K562 (cell line): Measurements from ENCODE around the gene RNASET2. TPM values are rescaled to one million over a fixed set of nuclear protein-coding genes. Genes with fewer than 3 reads are reported as not detected.
A peak's percentile ranks its signal among the peaks of the same experiment; 100 is the strongest.

ENCODE experiments used
- BMI1 ChIP-seq: fragments of 150-350 bp; IDR thresholded peaks from 2 replicates; pipeline ENCODE4 v1.6.1; 2014; ENCODE audit warnings: low read length
- ELF2 ChIP-seq: fragments of 250-450 bp; sonication (Bioruptor Pico); IDR thresholded peaks from 2 replicates; pipeline ENCODE4 v1.5.0; 2021; ENCODE audit warnings: mild to moderate bottlenecking
- FOXJ2 ChIP-seq: fragments of 200-800 bp; sonication (Bioruptor generic); IDR thresholded peaks from 2 replicates; pipeline ENCODE4 v1.6.1; 2016; ENCODE audit warnings: missing genetic modification characterization, missing compliant biosample characterization
- NCOA6 ChIP-seq: fragments of 450-650 bp; IDR thresholded peaks from 2 replicates; pipeline ENCODE4 v1.6.1; 2017; ENCODE audit warnings: mild to moderate bottlenecking
- NR2C2 ChIP-seq, 2 experiments: fragments of 200-800 bp in 1 of 2; sonication (Bioruptor generic) in 1 of 2; sonication (generic) in 1 of 2; formaldehyde crosslinking in 1 of 2; IDR thresholded peaks; 2 replicates each; pipeline versions ENCODE4 v1.6.1 to v1.8.0; 2016 to 2022; ENCODE audit warnings: mild to moderate bottlenecking in 1 of 2, missing compliant biosample characterization in 1 of 2, missing genetic modification characterization in 1 of 2, missing genetic modification reagents in 1 of 2
- NRF1 ChIP-seq, 2 experiments: fragments of 450-650 bp; IDR thresholded peaks in 1 of 2; conservative IDR thresholded peaks in 1 of 2; 2 replicates each; pipeline ENCODE4 v1.6.1; 2014; ENCODE audit warnings: mild to moderate bottlenecking in 2 of 2
- POLR2B ChIP-seq: fragments of 450-650 bp; IDR thresholded peaks from 2 replicates; pipeline ENCODE4 v1.6.1; 2018; ENCODE audit warnings: low read depth; ENCODE audit not compliant: partially characterized antibody
- SOX6 ChIP-seq: fragments of 450-650 bp; IDR thresholded peaks from 2 replicates; pipeline ENCODE4 v1.6.1; 2014; ENCODE audit warnings: mild to moderate bottlenecking
- ZNF24 ChIP-seq: fragments of 450-650 bp; IDR thresholded peaks from 2 replicates; pipeline ENCODE4 v1.6.1; 2016
- ZNF384 ChIP-seq: IDR thresholded peaks from 2 replicates; pipeline ENCODE4 v1.6.1; 2012; ENCODE audit warnings: low read depth, low read length, improper control_type of control experiment
- polyA plus RNA-seq, 8 experiments: library from polyadenylated mRNA; depleted of rRNA in 4 of 8; stranded (reverse) in 5 of 8; unstranded in 3 of 8; fragments of >200 nt; fragmentation: Nextera tagmentation in 2 of 8; fragmentation: Illumina TruSeq in 1 of 8; extraction: Ambion mirVana in 2 of 8; extraction: Trizol in 1 of 8; gene quantifications; 2 replicates each; pipeline versions ENCODE4 v1.2.1 to v1.2.3, GENCODE V29; 2011 to 2014; ENCODE audit warnings: inconsistent platforms in 1 of 8, missing spikeins in 1 of 8
- total RNA-seq, 7 experiments: library from RNA; depleted of rRNA in 6 of 7; stranded (reverse); fragments of >200 nt in 6 of 7; fragmentation: Illumina TruSeq in 2 of 7; extraction: Trizol in 2 of 7; gene quantifications; 2 replicates each; pipeline versions ENCODE4 v1.2.1 to v1.2.3, GENCODE V29; 2011 to 2021; ENCODE audit warnings: low replicate concordance in 1 of 7
- TF ChIP-seq, protein P1 (sequence below): fragments of 450-650 bp; IDR thresholded peaks from 2 replicates; pipeline ENCODE4 v1.6.1; 2016; ENCODE audit warnings: low read depth, mild to moderate bottlenecking, moderate library complexity
- TF ChIP-seq, protein P2 (sequence below): fragments of 250-450 bp; sonication (Bioruptor Pico); IDR thresholded peaks from 2 replicates; pipeline ENCODE4 v1.4.0; 2020
- TF ChIP-seq, protein P3 (sequence below): fragments of 200-400 bp; formaldehyde crosslinking; IDR thresholded peaks from 2 replicates; pipeline ENCODE4 v1.6.1; 2017; ENCODE audit warnings: mild to moderate bottlenecking, low read depth, low read length, moderate library complexity

The RNASET2 gene
- total and polyA plus RNA-seq, 9 of the 15 experiments (the other 6 are each of a cell fraction or from before 2014, with no cell fraction given): 7.4 to 141 (median 91.3) TPM

DNA sequence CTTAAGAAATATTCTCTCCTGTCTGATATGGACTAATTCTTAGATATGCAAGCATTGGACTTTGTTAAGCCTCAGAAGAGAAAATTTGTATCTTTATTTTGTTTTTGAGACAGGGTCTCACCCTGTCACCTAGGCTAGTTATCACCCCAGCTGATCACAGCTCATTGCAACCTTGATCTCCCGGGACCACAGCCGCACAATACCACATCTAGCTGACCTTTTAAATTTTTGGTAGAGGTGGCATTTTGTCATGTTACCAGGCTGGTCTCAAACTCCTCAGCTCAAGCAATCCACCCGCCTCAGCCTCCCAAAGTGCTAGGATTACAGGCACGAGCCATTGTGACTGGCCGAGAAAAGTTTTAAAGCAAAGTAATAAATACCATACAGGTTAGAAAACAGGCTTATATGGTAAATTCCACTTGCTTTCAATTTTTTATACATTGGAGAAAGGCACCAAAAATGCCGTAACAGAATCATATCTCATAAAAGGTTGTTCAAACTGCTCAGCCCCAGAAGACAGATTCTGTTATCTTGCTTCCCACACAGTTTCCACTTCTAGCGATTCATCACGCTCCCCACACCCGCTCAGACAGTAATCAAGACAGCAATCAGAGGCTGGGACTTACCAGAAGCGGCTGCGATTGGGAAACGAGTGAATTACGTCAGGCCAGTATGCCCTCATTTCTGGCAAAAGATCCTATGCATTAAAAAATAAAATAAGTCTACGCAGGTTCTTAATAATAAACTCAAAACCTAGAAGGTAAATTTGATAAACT, 13.8 kb downstream of the RNASET2 start (continued):
- TF ChIP-seq NR2C2 (CRISPR knock-in tag; IDR thresholded peaks at IDR 0.05) (no peak), NR2C2 (tag; IDR thresholded peaks at IDR 0.05) (no peak), NRF1 (conservative IDR thresholded peaks at IDR 0.05 in 1 of 2, IDR thresholded peaks at IDR 0.05 in 1 of 2) (peak in 1 of 2 experiments; percentile 33; a peak in 1 of 4 replicates), NCOA6 (no peak), SOX6 (peak; percentile 81), FOXJ2 (tag) (peak; percentile 15; the same call in 1 of the 2 replicates), BMI1 (no peak), ZNF384 (no peak), ELF2 (CRISPR knock-in tag) (no peak), POLR2B (no peak), ZNF24 (0 out of 2 replicates have a peak, but pooled peaks have one; percentile 11)
- TF ChIP-seq, protein P1, sequence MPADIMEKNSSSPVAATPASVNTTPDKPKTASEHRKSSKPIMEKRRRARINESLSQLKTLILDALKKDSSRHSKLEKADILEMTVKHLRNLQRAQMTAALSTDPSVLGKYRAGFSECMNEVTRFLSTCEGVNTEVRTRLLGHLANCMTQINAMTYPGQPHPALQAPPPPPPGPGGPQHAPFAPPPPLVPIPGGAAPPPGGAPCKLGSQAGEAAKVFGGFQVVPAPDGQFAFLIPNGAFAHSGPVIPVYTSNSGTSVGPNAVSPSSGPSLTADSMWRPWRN: peak; percentile 87
- TF ChIP-seq, protein P2, sequence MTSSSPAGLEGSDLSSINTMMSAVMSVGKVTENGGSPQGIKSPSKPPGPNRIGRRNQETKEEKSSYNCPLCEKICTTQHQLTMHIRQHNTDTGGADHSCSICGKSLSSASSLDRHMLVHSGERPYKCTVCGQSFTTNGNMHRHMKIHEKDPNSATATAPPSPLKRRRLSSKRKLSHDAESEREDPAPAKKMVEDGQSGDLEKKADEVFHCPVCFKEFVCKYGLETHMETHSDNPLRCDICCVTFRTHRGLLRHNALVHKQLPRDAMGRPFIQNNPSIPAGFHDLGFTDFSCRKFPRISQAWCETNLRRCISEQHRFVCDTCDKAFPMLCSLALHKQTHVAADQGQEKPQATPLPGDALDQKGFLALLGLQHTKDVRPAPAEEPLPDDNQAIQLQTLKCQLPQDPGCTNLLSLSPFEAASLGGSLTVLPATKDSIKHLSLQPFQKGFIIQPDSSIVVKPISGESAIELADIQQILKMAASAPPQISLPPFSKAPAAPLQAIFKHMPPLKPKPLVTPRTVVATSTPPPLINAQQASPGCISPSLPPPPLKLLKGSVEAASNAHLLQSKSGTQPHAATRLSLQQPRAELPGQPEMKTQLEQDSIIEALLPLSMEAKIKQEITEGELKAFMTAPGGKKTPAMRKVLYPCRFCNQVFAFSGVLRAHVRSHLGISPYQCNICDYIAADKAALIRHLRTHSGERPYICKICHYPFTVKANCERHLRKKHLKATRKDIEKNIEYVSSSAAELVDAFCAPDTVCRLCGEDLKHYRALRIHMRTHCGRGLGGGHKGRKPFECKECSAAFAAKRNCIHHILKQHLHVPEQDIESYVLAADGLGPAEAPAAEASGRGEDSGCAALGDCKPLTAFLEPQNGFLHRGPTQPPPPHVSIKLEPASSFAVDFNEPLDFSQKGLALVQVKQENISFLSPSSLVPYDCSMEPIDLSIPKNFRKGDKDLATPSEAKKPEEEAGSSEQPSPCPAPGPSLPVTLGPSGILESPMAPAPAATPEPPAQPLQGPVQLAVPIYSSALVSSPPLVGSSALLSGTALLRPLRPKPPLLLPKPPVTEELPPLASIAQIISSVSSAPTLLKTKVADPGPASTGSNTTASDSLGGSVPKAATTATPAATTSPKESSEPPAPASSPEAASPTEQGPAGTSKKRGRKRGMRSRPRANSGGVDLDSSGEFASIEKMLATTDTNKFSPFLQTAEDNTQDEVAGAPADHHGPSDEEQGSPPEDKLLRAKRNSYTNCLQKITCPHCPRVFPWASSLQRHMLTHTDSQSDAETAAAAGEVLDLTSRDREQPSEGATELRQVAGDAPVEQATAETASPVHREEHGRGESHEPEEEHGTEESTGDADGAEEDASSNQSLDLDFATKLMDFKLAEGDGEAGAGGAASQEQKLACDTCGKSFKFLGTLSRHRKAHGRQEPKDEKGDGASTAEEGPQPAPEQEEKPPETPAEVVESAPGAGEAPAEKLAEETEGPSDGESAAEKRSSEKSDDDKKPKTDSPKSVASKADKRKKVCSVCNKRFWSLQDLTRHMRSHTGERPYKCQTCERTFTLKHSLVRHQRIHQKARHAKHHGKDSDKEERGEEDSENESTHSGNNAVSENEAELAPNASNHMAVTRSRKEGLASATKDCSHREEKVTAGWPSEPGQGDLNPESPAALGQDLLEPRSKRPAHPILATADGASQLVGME (CRISPR knock-in tag): no peak
- TF ChIP-seq, protein P3, sequence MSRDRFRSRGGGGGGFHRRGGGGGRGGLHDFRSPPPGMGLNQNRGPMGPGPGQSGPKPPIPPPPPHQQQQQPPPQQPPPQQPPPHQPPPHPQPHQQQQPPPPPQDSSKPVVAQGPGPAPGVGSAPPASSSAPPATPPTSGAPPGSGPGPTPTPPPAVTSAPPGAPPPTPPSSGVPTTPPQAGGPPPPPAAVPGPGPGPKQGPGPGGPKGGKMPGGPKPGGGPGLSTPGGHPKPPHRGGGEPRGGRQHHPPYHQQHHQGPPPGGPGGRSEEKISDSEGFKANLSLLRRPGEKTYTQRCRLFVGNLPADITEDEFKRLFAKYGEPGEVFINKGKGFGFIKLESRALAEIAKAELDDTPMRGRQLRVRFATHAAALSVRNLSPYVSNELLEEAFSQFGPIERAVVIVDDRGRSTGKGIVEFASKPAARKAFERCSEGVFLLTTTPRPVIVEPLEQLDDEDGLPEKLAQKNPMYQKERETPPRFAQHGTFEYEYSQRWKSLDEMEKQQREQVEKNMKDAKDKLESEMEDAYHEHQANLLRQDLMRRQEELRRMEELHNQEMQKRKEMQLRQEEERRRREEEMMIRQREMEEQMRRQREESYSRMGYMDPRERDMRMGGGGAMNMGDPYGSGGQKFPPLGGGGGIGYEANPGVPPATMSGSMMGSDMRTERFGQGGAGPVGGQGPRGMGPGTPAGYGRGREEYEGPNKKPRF: no peak
